Head of caudate nucleus (tissue), 42 donors: ENCODE measurements around the gene RILPL2.
A peak's percentile ranks its signal among the peaks of the same experiment; 100 is the strongest.
"Not testable (repeated sequence)": the region's sequence is repeated elsewhere in the genome, so short reads cannot be mapped to it uniquely, and the experiment has no call there.

ENCODE experiments used
- DNase-seq, 42 donors: peaks; one replicate each; pipeline versions ENCODE4 v3.0.0 to v3.0.0-alpha.2; 2020 to 2021; ENCODE audit warnings: mixed read lengths in 7 of 42
- intact Hi-C: fragments of 100-400 bp; cut with DNase I; formaldehyde crosslinking; loops from one replicate; pipeline ENCODE4 v1.15.0; 2022

Gene RILPL2

GRCh38 chr12:123409284-123410040 lies 27.0 kb downstream of the RILPL2 start:
- intact Hi-C loops, DNase-seq: not testable (repeated sequence)

DNA sequence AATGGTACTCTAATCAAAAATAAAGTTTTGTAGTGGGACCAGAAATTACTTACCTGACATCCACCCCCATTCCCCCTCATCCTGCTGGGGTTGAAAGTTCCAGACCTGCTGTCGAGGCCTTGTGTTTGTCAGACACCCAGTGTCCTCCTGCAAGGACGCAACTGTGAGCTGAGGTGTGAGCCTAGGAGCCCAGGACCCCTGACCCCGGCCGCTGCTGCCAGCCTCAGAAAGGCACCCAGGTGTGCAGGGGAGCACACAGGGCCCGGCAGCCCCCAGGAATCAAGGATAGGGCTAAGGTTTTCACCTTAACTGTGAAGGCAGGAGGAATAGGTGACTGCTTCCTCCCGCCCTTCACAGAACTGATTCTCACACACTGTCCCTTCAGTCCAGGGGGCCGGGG lies 27.9 kb downstream of the RILPL2 start:
- DNase-seq, result not testable (repeated sequence)

DNA sequence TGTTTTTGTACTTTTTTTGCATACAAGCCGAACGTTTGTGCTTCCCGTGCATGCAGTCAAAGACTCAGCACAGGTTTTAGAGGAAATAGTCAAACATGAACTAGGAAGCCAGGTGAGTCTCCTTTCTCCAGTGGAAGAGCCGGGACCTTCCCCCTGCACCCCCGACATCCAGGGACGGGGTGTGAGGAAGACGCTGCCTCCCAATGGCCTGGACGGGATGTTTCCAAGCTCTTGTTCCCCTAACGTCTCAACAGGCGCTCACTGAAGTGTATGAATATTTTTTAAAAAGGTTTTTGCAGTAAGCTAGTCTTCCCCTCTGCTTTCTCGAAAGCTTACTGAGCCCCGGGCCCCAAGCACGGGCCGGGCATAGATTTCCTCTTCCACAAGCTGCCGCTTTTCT lies 28.6 kb downstream of the RILPL2 start:
- intact Hi-C loops, DNase-seq: not testable (repeated sequence)

More for the DNA sequence above, 27.9 kb downstream of the RILPL2 start:
- intact Hi-C loops, result not testable (repeated sequence)

DNA sequence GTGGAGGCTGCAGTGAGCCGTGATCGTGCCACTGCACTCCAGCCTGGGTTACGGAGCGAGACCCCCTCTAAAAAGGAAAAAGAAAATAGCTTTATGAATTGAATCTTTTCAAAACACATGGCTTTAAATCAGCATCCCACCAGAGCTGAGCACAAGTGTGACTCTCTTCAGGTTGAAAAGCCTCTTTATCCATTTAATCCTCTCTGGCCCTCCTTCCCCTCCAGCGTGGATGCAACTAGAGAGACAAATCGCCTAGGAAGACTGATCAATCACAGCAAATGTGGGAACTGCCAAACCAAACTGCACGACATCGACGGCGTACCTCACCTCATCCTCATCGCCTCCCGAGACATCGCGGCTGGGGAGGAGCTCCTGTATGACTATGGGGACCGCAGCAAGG lies 29.2 kb downstream of the RILPL2 start:
- intact Hi-C loops, DNase-seq: not testable (repeated sequence)

DNA sequence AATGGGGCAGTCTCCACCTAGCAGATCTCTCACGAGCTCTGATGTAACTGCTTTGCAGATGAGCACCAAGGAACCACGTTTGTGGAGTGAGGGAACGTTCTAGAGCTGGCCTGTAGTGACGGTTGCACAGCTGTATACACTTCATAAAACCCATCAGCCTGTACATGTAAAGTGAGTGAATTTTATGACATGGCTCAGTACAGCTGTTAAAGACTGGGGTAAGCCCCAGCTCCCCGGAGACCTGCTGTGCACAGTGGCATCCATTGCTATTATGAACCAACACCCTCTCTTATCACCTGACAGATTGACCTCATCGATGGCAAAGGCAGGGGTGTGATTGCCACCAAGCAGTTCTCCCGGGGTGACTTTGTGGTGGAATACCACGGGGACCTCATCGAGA lies 31.9 kb downstream of the RILPL2 start:
- intact Hi-C loops, result no loop called here

DNA sequence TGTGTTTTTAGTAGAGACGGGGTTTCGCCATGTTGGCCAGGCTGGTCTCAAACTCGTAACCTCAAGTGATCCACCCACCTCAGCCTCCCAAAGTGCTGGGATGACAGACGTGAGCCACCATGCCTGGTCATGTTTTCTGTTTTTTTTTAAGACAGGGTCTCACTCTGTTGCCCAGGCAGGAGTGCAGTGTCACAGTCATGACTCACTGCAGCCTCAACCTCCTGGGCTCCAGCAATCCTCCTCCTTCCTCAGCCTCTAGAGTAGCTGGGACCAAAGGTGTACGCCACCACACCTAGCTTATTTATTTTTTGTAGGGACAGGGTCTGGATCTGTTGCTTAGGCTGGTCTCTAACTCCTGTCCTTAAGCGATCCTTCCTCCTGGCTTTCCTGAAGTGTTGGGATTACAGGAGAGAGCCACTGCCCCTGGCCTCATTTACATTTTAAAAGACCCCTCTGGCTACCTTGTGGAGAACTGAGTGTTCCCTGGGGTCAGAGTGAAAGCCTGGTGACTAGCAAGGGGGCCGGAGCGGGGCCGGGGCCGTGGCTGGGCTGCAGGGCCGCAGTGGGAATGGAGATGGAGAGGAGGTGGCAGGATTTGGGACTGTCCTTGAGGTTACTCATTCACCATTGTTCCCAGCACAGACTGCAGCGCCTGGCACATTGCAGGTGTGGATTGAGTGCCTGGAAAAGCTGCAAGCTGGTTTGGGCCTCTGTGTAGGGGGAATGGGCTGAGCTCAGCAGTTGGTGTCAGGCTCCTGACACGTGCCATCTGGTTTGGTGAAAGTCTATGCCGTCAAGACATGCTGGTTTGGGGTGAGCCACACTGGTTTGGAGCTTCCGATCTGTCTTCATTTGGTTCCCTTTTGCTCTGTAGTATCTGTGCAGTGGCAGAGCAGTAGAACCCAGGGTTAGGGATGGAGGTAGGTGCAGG lies 34.5 kb downstream of the RILPL2 start:
- DNase-seq, result no peak
- intact Hi-C loops, result no loop called here

More for the DNA sequence above, 31.9 kb downstream of the RILPL2 start:
- no peak for DNase-seq

- intact Hi-C loops, result loop anchor here (10.0 kb wide), 1 partner anchor 56 kb away; the partner anchor contains the start of gene SNRNP35
- no peak for DNase-seq
Measured at GRCh38 chr12:123399255-123399617, 37.2 kb downstream of the RILPL2 start.

GRCh38 chr12:123398550-123399254 lies 37.8 kb downstream of the RILPL2 start:
- DNase-seq, result peak in 34 of 42 donors; percentile 24 to 79 (median 44)
- intact Hi-C loops, result loop anchor here (10.0 kb wide), 1 partner anchor 56 kb away; the partner anchor contains the start of gene SNRNP35

DNA sequence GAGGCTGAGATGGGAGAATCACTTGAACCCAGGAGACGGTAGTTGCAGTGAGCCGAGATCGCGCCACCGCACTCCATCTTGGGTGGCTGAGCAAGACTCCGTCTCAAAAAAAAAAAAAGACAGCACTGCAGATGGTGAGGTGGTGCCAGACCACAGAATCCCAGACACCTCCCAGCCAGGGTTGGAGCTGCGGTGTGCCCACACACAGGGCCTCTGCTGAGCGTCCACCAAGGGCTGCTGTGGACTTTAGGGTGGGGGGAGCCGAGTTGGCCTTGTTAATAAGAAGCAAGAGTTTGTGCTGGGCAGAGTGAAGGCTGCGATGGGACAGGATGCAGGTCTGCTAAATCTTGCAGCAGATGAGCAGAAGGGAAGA lies 38.3 kb downstream of the RILPL2 start:
- DNase-seq, result no peak

GRCh38 chr12:123397400-123397799 lies 39.1 kb downstream of the RILPL2 start:
- DNase-seq, result no peak
- intact Hi-C loops, result loop anchor here (10.0 kb wide), 1 partner anchor 57 kb away; the partner anchor contains the start of gene SNRNP35

More for the DNA sequence above, 38.3 kb downstream of the RILPL2 start:
- intact Hi-C loops, result loop anchor here (10.0 kb wide), 1 partner anchor 57 kb away; the partner anchor contains the start of gene SNRNP35

DNA sequence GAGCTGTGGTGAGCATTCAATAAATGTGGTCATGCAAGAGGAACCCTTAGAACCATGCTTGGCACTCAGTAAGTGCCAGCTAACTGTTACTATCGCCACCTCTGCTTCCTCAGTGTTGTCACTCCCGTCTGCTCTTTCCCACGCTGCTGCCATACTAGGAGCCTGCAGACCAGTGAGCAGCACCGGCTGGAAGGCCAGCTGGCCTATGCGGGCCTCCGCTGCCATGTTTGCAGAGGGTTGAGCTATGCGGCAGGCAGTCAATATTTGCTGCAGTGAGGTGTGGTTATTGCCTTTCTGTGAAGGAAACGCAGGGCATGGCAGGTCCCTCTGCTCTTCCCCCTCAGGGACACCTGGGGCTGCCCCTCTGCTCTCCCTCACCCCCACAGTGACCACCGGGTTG lies 39.5 kb downstream of the RILPL2 start:
- intact Hi-C loops, result loop anchor here (10.0 kb wide), 1 partner anchor 58 kb away; the partner anchor contains the start of gene SNRNP35
- DNase-seq, result no peak

DNA sequence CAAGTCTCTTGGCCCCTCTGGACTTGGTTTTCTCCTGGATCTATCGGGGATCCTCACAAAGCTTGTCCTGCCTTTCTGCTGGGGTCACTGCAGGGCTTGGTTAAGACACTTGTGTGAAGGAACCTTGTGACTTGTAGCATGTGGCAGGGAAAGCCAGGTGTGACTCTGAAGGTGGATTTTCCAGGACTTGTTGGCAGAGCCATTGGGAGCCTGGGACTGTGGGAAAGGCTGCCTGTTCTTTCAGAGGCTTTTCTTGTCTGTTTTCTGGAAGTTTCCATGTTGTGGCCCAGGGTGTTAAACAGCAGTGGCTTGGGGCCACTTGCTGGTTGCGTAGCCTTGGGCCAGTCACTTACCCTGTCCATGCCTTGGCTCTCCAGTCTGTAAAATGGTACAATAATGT lies 39.9 kb downstream of the RILPL2 start:
- DNase-seq, result no peak

DNA sequence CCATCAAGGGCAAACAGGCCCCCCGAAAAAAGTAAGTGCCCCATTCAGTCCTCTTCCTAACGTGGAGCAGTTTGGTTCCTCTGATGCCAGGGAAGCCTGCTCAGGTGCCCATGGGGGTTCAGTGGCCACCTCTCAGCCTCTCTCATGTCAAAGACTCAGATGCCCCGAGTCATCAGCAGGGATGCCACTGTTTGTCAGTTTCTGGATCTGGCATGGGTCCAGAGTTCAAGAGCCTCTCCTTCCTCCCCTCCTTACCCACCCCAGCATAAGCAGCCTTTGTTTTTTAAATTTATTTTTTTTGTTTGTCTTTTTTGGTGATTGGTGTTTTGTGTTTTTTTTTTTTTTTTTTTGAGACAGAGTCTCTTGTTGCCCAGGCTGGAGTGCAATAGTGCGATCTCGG lies 41.2 kb downstream of the RILPL2 start:
- peak in 5 of 42 donors; percentile 20 to 62 (median 23) for DNase-seq
- intact Hi-C loops, result loop anchor here (10.0 kb wide), 1 partner anchor 60 kb away; the partner anchor contains the start of gene SNRNP35

More for the DNA sequence above, 39.9 kb downstream of the RILPL2 start:
- intact Hi-C loops, result loop anchor here (10.0 kb wide), 1 partner anchor 58 kb away; the partner anchor contains the start of gene SNRNP35

DNA sequence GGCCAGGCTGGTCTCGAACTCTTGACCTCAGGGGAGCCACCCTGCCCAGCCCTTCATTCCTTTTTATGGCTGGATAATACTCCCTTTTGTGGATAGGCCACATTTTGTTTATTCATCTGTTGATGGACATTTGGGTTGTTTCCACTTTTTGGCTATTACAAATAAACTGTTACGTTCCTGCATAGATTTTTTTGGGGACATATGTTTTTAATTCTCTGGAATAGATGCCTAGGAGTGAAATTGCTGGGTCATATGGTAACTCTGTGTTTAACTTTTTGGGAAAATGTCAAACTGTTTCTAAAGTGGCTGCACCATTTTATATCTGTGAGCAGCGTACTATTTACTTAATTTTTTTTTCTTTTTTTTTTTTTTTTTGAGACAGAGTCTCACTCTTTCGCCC lies 42.7 kb downstream of the RILPL2 start:
- intact Hi-C loops, result loop anchor here (10.0 kb wide), 1 partner anchor 61 kb away; the partner anchor contains the start of gene SNRNP35
- no peak for DNase-seq

DNA sequence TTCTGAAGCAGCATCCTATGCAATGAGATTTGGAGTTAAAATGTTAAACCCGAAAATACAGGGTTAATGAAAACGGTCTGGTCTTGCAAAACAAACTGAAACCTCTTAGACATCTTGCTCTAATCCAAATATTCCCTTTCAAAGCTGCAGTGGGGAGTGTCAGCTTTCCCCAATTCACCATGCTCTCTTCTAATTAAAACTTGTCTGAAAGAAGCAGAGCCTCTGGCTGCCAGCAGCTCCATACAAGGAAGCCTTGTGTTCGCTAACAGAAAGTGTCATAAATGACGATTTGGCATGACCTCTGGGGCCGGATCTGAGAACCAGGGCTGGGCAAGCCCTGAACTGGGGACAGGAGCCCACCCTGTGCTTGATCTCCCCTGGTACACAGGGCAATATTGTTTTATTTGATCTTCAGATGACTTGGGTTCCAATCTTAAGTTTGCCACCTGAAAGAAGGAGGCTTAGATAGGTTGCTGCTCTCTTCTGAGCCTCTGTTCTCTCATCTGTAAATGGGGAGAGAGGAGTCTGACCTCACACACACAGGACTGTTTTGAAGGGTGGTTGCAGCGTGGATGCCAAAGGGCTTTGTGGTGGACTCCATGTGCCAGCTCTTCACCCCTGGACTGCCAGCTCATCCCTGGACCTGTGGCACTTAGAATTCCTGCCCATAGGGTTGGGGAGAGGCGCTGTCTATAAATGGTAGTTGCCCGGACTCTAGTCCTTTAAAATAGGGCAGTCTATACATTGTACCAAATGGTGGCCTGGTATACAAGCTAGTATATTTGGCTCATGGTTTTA lies 44.7 kb downstream of the RILPL2 start:
- peak in 18 of 42 donors; percentile 15 to 59 (median 36) for DNase-seq
- intact Hi-C loops, result loop anchor here (10.0 kb wide), 1 partner anchor 63 kb away; the partner anchor contains the start of gene SNRNP35

DNA sequence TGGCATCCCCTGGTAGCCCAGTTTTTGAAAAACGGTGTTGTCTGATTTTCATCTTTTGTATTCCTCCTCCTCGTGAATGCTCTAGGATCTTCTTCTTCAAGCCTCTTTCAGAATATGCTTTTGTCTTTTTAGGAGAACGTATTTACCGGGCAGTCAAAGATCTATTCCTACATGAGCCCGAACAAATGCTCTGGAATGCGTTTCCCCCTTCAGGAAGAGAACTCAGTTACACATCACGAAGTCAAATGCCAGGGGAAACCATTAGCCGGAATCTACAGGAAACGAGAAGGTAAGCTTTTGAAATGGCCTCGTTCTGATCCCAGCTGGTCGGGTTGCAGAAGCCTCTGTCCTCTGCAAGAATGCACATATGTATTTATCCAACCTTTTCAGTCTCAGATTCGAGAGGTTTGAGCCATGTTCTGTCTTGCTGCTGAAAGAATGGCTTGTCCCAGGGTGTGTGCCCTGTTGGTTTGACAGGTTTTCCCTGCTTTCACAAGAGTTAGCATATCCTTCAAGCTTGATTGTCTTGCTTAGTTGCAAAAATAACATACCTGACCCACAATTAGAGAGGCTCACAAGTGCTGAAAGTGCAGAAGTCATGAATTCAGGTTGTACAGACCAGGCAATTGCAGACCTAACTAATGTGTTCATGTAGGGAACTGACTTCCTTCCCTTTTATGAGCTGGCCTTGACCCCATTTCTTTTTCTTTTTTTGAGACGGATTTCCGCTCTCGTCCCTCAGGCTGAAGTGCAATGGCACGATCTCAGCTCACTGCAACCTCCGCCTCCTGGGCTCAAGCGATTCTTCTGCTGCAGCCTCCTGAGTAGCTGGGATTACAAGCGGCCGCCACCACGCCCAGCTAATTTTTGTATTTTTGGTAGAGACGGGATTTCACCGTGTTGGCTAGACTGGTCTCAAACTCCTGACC lies 45.7 kb downstream of the RILPL2 start:
- intact Hi-C loops, result loop anchor here (10.0 kb wide), 1 partner anchor 64 kb away; the partner anchor contains the start of gene SNRNP35

More for the DNA sequence above, 45.7 kb downstream of the RILPL2 start:
- peak in 1 of 42 donors; percentile 13 for DNase-seq
